ENCODE measurements around the gene UBL4A.
"Not testable (repeated sequence)": the region's sequence is repeated elsewhere in the genome, so short reads cannot be mapped to it uniquely, and the experiment has no call there.

The UBL4A gene

DNA sequence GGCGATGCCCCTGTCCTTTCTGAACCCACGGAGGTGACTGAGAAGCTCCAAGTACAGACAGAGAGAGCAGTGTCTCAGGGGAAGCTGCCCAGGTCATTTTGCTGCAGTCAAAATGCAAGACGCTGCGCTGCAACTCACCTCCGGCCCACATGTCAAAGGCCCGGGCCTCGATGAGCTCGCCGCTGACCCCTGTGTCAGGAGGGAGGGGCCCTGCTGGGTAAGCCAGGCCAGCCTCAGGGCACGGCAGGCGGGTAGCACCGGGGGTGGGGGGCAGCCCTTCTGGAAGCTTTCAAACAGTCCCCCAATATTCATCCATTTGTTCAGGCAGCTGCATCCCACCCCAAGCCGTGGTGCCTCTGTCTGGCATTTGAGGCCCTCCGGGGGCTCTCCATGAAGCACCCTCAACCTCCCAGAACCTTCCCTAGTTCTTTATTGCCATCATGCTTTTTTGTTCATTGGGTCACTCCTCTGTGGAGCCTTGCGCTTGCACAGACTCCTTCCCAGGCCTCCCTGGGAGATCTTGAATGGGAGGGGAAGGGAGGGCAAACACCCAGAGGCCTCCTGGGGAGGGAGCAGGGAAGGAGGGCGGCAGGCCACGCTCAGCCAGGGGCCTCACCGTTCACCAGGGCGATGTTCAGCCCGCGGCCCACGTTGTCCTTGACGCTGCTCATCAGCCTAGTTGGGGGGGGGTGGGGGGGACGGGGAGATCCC, 21.4 kb upstream of the UBL4A start:
- no peak for DNase-seq

- DNase-seq = no peak
Observed at GRCh38 chrX:154506483-154507332, 20.3 kb upstream of the UBL4A start.

DNA sequence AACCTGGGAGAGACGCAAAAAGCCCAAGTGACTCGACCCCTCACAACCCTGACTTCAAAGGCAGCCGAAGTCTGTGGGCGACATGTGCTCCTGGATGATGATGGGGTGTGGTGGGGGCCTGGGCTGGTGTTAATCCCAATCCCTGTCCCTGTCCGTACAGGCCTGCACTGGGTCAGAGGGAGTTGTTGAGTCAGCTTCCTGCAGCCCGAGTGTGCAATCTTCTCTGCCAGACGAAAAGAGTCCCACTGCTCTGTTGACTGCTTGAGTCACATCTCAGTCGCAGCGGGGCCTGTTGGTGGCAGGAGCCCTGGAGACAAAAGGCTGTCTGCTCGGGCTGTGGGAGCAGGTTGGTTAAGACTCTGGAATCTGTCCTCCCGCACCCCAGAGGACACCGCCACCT, 19.3 kb upstream of the UBL4A start:
- DNase-seq = no peak

GRCh38 chrX:154502989-154503388, 16.6 kb upstream of the UBL4A start:
- DNase-seq = no peak

DNA sequence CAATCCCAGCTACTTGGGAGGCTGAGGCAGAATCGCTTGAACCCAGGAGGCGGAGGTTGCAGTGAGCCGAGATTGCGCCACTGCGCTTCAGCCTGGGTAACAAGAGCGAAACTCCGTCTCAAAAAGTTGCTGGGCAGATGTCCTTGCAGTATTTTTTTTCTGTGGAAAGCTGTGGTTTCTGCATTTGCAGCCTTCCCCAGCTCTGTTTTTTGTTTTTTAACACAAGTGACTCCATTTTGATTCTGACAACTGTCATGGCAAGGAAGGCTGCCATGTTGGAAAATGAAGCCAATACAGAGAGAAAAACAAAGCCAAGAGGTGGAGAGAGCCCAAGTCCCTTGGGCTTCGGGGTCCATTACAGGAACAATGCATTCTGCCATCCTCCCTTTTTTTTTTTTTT, 15.7 kb upstream of the UBL4A start:
- DNase-seq = no peak

GRCh38 chrX:154501423-154501822, 15.0 kb upstream of the UBL4A start:
- not testable (repeated sequence) for DNase-seq

DNA sequence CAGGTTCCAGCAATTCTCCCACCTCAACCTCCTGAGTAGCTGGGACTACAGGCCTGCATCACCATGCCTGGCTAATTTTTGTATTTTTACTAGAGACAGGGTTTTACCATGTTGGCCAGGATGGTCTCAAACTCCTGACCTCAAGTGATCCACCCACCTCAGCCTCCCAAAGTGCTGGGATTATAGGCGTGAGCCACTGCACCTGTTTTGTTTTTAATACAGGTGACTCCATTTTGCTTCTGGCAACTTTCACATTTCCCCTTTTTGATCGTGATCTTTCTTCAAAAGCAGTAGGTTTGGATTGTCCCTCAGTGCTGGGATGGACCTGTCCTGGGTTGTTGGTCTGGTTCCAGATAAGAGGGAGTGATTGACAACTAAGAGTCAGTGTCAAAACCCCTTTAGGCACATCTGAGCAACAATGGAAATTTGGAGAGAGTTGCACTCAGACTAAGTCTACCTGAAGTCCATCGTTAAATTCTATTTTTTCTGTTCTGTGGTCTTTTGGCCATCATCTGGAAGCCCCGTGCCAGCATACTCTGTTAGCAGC, 10.2 kb upstream of the UBL4A start:
- not testable (repeated sequence) for DNase-seq

DNA sequence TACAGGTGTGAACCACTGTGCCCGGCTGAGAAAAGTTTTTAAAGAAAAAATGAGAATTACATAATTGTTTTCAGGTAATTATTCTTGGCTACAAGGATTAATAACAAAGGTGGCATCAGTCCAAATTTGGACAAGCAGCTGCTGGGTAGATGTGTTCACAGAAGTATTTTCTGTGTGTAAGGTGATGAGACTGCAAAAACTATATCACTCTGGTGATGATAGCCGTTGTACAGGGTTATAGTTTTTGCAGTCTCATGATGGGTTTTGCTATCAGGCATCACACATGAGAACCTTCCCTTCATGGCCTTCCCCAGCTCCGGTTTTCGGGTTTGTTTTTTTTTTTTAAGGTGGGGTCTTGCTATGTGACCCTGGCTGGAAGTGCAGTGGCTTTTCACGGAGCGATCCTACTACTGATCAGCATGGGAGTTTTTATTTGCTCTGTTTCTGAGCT, 9.1 kb upstream of the UBL4A start:
- DNase-seq = no peak

- DNase-seq = no peak
Observed at GRCh38 chrX:154494715-154495114, 8.3 kb upstream of the UBL4A start.

GRCh38 chrX:154490414-154491083, 4.1 kb upstream of the UBL4A start, which contains the start of gene SLC10A3:
Gene SLC10A3 (minus strand): TSS chrX:154490629. CDS start chrX:154488940, 1,689 bp downstream.
- DNase-seq = peak; percentile 86

GRCh38 chrX:154490021-154490413, 3.6 kb upstream of the UBL4A start:
- no peak for DNase-seq

DNA sequence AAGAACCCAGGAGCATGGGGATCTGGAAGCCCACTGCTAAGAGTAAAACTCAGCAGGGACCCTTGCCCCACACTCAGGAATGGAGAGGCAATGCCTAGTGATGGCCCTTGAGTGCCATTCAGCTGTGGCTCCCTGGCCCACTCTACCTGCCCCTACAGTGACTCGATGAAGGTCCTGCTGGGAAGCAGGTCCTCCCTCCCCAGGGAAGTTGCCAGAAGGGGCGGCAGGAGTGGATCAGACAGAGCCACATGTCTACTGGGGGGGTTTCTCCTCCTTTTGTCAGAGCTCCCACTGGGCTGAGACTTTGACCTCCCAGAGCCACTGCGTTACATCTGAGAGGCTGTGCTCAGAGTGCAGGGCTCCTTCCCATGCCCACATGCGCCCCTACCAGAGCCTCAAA, 2.8 kb upstream of the UBL4A start:
- no peak for DNase-seq

DNA sequence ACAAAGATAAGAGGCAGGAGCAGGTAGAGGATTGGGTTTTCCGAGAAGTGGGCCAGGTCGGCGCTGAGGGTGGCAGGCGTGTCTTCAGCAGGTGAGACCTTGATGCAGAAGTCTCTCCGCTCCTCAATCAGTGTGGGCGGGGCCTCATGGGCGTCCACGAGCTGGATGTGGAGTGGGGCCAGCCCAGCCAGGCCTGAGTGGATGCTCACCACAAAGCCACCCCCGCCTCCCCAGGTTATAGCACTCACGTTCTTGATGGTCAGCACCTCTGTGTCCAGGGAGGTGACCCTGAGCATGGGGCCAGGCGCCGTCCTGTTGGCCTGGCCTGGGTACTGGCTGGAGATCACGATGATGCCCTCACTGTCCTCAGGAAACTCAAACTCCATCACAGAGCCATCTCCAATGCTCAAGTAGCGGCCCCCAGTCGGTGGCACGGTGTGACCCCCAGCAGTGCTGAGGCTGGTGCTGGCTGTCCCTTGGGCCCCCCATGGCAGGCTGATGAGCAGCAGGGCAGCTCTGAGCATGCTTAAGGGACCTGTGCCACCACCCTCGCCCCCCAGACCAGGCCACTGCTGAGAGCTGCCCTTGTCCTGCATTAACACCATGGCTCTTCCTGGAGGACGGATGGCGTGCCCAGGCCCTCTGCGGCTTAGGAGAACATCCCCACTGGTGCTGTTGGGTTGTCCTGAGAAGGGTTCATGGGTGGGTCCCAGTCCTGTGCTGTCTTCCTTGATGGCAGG, 2.1 kb upstream of the UBL4A start:
- DNase-seq = no peak

GRCh38 chrX:154487518-154488290, 1.3 kb upstream of the UBL4A start:
- DNase-seq = no peak

GRCh38 chrX:154486052-154486395, 391 bp downstream of the UBL4A start:
- DNase-seq = no peak

DNA sequence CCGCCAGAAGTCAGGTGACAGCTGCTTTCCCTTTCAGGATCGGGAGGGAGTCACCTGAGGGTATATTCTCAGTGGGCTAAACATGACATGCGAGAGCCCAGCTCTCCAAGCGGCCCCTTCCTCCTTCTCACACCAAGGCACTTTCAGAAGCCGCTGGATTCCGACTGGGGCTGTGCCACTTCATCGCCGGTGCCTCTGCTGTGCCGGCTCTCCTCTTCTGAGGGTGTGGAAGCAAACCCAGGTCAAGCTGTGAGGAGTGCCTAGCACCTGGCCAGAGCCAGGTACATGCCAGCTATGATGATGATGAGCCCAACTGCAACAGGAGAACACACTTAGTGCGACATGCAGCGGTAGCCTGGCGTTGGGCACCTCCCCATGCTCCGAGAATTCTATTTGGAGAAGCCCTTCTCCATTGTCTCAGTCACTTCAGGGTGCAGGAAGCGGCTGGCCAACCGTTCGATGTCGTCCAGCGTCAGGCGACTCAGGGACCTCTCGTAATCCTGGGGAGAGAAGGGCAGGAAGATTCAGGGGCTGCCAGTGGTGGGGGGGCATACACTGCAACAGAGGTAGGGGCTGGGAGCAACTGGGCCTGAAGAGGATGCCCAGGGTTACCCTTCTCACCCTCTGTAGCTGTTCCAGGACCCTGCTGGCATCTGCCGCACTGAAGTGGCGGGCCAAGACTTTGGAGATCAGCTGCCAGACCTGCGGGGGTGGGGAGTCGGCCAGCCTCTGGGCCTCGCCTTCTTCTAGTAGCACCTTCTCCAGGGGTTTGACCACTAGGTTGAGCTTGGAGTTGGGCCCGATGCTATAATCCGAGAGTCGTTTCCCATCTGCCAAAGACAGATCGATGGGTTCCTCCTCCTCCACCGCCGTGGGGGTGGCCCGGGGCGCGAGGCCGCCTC, 1.0 kb downstream of the UBL4A start:
- no peak for DNase-seq

GRCh38 chrX:154484255-154485149, 1.9 kb downstream of the UBL4A start:
- no peak for DNase-seq

GRCh38 chrX:154483325-154483724, 3.1 kb downstream of the UBL4A start:
- no peak for DNase-seq

DNA sequence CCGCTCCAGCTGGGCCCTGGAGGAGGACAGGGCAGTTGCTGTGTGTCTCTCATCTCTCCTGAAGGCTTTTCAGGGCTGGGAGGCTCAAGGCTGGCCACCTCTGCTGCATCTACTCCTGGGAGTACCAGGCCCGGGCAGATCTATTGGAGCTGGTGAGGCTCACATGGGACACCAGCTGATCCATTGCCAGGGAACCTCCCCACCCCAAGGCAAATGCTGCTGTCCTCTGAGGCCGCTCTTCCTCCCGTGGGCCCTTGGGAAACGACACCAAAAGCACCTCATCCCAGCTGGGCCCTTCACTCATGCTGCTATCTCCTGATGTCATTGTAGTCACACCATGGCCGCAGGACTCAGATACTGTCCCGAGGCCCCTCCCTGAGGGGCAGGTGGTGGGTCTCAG, 3.6 kb downstream of the UBL4A start:
- no peak for DNase-seq
